Measurements from ENCODE around the gene CLEC11A.
A peak's percentile ranks its signal among the peaks of the same experiment; 100 is the strongest.
"Not testable (repeated sequence)": the region's sequence is repeated elsewhere in the genome, so short reads cannot be mapped to it uniquely, and the experiment has no call there.

CLEC11A gene

DNA sequence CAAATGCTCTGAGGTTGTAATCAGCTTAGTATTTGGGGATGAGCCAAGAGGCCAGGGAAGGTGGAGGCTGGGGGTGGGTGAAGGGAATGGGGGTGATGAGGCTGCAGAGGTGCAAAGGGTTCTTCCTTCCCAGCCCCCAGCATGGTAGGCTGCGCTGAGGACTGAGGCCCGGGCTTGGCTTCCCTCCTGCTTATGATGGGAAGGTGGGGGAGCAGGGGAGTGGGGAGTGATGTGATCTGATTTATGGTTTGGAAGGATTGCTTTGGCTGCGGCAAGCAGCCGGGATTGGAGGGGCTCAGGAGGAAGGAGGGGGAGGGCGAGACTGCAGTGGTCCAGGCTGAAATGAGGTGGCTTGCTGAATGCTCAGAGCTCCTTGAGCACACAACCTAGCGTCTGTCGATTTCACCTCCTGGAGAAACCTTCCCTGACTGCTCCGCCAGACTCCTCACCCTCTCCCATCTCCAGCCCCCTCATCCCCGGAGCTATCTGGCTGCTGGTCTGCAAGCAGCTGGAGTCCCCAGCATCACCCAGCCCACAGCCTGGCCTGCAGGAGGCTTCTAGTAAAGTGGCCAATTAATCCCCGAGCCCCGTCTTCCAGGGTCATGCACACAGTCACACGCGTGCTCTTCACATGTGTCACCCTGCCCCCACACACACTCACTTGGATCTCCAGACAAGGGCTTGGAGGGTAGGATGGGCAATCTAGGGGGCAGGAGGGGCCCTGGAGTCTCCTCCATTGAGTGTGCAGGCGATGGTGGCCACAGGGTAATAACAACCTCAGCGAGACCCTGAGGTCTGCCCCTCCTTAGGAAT is 757 bp upstream of the CLEC11A start:
- no peak for DNase-seq (ENCODE audit: low read depth in 2 of 2)

DNA sequence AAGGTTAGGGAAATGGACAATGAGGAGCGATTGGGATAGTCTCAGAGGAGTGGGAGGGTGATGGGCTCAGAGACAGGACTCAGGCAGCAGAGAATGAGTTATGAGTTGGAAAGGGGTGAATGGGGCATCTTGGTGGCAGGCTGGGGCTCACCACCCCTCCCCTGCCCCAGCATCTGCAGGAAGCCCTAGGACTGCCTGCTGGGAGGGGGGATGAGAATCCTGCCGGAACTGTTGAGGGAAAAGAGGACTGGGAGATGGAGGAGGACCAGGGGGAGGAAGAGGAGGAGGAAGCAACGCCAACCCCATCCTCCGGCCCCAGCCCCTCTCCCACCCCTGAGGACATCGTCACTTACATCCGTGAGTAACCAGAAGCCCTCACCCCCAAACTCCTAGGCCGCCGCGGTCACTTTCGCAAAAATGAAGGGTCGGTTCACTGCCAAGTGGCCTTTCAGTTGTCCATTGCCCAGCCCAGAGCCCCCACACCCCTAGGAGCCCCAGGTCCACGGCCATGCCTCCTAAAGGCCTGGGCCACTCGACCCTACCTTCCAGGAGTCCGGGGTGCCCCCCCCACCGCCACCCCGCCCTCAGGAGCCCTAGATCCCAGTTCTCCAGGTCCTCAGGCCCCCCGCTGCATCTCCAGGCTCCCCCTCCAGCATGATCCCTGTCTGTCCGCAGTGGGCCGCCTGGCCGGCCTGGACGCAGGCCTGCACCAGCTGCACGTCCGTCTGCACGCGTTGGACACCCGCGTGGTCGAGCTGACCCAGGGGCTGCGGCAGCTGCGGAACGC is 764 bp downstream of the CLEC11A start:
- no peak for DNase-seq (ENCODE audit: low read depth in 2 of 2)

DNA sequence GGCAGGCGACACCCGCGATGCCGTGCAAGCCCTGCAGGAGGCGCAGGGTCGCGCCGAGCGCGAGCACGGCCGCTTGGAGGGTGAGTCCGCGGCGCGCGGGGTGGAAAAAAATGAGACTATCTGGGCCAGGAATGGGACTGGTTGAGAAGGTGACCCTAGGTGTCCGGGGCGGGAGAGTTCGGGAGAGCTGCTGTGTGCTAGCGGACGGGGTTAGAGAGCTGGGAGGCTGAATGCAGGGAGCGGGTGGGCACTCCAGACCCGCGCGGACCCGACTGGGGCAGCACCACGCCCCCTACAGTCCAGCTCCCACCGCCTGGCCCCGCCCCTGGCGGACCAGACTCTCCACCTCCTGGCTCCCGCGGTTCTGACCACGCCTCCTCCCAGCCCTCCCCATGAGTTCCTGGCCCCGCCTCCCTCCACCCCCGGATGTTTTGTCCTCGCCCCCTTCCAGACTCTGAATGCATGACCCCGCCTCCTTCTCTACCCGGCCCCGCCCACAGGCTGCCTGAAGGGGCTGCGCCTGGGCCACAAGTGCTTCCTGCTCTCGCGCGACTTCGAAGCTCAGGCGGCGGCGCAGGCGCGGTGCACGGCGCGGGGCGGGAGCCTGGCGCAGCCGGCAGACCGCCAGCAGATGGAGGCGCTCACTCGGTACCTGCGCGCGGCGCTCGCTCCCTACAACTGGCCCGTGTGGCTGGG is 1.5 kb downstream of the CLEC11A start:
- DNase-seq (ENCODE audit: low read depth in 2 of 2), result peak; percentile 96

DNA sequence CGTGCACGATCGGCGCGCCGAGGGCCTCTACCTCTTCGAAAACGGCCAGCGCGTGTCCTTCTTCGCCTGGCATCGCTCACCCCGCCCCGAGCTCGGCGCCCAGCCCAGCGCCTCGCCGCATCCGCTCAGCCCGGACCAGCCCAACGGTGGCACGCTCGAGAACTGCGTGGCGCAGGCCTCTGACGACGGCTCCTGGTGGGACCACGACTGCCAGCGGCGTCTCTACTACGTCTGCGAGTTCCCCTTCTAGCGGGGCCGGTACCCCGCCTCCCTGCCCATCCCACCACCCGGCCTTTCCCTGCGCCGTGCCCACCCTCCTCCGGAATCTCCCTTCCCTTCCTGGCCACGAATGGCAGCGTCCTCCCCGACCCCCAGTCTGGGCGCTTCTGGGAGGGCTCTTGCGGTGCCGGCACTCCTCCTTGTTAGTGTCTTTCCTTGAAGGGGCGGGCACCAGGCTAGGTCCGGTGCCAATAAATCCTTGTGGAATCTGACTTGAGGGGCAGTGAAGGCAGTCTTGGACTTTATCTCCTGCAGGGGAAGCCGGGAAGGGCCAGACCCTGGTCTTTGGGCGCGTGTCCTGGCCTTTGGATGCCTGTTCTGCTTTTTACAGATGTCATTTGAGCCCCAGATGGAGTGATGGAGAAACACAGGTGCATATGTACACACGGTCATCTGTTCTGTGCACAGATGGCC is 2.2 kb downstream of the CLEC11A start:
- no peak for DNase-seq (ENCODE audit: low read depth in 2 of 2)

DNA sequence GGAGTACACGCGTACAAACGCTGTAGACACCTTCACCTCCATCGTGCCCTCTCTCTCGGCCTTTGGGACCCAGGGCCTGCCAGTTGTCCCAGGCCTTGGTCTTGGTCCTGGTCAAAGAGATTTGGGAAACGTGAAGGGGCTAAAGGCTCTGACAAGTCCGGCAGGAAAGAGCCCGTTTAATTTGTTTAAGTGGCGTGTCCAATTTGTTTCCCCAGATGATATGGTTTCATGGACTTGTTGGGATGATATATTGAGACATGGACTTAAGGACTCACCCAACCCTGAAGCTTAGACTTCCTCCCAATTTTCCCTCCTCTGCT is 2.7 kb downstream of the CLEC11A start:
- no peak for DNase-seq (ENCODE audit: low read depth in 2 of 2)

DNA sequence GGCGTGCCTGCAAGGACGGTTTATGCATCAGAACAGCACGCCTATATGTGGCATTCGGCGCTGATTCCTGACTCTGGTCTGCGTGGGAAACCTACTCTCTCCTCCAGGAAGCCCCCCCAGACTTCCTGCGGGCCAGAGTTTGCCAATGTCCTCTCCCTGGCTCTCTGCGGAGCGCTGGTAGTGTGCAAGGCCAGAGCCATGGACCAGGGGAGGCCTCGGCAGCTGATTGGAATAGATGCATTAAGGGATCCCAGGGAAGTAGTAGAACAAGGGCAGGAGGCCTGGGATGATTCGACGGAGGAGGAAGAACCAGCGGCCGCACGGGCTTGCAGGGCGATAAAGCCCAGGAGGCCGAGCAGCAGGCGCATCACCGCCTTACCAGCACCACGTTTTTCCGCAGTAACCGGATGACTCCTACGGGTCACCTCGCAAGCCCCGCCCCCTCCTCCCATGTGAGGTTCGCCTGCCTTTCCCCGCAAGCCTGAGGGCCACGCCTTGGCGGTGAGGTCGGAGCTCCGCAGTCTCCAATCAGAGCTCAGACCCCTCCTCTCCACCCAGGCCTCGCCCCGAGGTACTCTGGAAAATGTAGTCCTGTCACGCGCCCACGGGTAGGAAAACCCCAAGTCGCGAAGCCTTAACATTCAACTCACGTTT is 5.0 kb downstream of the CLEC11A start:
- peak; percentile 86 to 88 for DNase-seq (ENCODE audit: low read depth in 2 of 2)

DNA sequence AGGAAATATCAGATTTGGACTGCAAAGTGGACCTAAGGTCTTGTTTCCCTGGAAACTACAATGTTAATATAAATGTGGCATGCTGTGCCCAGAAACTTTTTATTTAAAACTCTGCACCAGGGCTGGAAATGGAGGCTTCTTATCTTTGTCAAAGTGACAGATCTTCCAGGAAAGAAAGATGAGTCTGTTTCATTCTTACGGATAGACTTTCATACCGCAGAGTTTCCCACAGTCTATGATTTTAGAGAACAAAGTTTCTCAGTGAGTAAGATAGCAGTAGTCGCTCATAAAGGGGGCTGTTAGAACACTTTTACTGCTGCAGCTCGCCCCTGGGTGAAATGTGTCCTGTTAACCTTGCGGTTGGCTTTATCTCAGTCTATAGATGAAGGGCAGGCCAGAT is 6.7 kb downstream of the CLEC11A start:
- no peak for DNase-seq (ENCODE audit: low read depth in 2 of 2)

DNA sequence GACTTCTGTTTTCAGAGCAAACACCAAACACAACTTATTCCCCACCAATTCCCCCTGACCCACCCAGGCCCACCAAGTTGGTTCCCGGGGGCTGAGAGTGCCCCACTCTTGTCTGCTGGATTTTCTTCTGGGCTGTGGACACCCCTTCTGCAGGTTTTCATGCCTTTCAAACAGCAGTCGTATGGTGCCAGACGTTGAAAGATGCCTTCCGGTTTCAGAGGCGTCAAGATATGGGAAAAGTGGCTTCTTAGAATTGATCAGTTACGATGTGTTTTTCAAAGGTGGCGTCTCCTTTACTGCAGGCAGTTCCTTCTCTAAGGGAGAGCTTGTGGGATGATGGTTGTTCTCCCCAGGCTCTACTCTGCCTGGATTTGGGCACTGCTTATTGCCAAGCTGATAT is 12.7 kb downstream of the CLEC11A start:
- no peak for DNase-seq (ENCODE audit: low read depth in 2 of 2)

DNA sequence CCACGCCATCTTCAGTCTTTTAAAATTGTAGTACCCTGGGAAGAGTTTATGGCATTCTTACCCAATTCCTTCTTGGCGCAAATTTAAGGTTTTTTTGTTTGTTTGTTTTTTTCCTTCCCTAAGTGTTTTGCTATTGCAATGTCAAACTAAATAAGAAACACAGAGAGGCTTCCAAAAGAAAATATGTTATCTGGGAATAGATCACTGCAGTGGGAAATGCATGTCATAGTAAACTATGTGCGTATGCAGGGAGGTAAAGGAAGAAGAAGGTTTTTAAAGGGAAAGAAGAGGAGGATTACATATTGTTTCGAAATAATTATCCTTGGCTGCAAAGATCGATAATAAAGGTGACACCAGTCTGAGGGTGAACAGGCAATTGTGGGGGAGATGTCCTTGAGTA is 13.2 kb downstream of the CLEC11A start:
- DNase-seq (ENCODE audit: low read depth in 2 of 2), result no peak

DNA sequence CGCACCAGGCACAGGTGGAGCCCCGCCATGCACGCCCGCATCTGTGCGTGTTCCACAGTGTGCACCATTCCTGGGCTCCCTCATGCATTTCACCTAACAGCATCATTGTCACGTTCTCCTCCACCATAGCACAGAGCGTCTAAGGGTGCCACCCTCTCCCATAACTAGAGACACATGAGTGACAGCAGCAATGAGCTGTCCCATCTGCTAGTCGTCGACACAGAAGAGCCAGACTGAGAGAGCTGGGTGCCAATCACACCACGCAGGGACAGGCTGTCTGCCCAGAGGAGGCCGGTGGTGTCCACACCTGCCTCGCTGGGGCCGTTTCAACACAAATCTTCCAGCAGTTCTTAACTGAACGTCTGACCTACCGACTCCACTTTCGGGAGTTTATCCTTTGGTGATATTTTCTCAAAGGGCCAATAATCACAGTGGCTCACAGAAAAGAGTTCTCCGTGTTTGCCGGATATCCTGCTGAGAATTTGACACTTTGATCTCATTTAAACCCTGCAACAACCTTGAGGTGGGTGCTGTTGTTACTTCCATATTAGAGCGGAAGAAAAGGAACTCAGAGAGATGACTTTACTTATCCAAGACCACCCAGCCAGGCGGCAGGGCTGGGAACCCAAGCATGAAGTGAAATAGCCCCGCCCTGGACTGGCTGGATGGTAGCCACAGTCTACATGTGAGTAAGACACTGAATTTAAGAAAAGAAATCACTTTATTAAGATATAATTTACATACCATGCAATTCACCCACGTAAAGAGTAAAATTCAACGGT is 16.2 kb downstream of the CLEC11A start:
- no peak for DNase-seq (ENCODE audit: low read depth in 2 of 2)

DNA sequence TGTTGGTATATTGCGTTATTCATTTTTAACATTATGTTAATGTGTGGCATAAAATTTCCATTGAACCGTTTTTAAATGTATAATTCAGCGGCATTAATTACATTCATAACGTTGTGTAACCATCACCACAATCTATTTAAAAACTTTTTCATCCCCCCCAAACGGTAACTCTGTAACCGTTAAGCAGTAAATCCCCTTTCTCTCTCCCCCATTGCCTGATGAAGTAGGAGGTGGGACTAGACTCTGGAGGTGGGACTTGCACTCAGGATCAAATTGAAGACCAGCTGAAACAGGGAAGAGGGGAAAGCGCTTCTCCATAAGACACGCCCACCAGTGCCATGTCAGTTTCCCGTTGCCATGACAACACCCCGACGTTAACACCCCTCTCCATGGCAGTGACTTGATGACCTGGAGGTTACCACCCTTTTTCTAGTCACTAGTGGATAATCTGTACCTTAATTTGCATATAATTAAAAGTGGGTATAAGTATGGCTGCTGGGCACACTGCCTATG is 16.8 kb downstream of the CLEC11A start:
- no peak for DNase-seq (ENCODE audit: low read depth in 2 of 2)

DNA sequence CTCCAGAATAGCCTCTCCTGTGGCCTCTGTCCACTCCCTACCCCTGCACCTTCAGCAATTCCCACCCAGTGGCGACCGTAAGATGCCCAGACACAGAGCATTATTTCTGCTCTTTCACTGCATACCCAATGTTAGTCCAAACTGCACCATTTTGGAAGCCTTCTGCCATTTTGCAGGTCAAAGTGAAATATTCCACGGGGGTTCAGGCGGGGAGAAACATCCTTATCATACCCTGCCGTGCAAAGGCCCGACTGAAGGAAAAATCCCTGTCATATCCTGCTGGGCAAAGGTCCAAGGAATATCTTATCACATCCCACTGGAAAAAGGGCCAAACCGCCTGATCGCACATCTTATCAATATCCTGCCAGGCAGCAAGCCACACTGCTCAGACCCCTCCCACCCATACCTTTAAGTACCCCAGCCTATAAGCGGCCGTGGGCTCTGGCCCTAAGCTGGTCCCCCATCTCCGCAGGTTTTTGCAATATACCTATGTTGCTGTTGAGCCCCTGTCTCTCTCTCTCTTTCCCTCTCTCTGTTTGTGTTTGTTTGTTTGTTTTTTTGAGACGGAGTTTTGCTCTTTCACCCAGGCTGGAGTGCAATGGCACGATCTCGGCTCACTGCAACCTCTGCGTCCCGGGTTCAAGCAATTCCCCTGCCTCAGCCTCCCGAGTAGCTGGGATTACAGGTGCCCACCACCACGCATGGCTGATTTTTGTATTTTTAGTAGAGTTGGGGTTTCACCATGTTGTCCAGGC is 18.2 kb downstream of the CLEC11A start:
- DNase-seq (ENCODE audit: low read depth in 2 of 2), result no peak

DNA sequence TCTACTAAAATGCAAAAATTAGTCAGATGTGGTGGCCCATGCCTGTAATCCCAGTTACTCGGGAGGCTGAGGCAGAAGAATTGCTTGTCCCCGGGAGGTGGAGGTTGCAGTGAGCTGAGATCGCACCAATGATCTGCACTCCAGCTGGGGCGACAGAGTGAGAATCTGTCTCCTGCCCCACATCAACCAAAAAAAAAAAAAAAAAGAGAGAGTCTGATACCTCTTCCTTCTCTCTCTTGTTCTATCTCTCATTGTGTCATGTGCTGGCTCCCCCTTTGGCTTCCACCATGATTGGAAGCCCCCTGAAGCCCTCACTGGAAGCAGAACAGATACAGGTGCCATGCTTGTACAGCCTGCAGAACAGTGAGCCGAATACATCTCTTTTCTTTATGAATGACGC is 20.4 kb downstream of the CLEC11A start:
- DNase-seq (ENCODE audit: low read depth in 2 of 2), result no peak

DNA sequence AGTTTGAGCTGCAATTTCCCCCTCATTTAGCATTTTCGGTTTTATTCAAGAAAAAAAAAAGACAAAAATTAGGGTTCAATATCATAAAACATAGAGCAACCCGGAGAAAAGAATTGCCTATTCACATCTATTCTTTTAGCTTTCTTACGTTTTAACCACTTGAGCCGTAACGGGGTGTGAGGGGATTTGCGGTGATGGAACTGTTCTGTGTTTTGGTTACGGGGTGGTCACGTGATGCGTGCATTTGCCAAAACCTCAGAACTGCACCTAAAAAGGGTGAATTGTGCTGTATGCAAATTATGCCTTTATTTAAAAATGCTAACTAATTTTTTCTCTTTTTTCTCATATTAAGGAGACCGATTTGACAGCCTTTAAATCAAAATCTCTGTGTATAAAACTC is 22.1 kb downstream of the CLEC11A start:
- no peak for DNase-seq (ENCODE audit: low read depth in 2 of 2)

DNA sequence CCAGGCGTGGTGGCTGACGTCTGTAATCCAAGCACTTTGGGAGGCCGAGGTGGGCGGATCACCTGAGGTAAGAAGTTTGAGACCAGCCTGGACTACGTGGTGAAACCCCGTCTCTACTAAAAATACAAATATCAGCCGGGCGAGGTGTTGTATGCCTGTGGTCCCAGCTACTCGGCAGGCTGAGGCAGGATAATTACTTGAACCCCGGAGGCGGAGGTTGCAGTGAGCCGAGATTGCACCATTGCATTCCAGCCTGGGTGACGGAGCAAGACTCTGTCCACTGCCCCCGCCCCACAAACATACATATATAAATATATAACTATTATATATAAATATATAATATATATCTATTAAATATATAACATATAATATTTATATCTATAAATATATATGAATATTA is 24.0 kb downstream of the CLEC11A start:
- not testable (repeated sequence) for DNase-seq (ENCODE audit: low read depth in 2 of 2)

DNA sequence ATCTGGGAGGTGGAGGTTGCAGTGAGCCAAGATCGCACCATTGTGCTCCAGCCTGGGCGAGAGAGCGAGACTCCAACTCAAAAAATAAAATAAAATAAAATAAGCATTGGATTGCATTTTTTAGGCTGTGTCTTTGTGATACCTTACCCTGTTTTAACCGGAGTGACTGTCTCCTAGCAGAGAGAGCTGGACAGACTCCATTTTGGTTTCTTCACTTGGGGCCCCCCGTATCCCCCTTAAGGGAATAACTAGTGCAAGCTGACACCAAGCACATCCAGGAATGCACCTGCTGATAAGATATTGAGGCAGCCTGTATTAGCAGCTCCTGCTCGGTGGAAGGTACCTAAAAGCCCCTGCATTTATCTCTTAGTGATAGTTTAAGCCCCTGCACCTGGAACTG is 26.3 kb downstream of the CLEC11A start:
- no peak for DNase-seq (ENCODE audit: low read depth in 2 of 2)

DNA sequence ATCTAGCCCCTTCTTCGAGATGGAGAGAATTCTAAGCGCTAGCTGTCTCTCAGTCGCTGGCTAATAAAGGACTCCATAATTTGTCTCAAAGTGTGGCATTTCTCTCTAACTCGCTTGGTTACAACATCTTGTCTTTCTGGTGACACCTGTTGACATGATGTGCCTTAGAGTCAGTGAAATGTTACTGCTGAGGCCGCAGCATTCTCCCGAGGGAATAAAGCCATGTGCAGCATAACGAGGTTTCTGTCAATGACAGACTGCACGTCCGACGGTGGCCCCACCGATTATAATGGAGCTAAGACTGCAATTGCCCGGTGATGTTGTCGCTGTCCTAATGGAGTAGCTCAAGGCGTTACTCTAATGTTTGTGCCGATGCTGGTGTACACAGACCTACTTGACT is 26.8 kb downstream of the CLEC11A start:
- no peak for DNase-seq (ENCODE audit: low read depth in 2 of 2)

DNA sequence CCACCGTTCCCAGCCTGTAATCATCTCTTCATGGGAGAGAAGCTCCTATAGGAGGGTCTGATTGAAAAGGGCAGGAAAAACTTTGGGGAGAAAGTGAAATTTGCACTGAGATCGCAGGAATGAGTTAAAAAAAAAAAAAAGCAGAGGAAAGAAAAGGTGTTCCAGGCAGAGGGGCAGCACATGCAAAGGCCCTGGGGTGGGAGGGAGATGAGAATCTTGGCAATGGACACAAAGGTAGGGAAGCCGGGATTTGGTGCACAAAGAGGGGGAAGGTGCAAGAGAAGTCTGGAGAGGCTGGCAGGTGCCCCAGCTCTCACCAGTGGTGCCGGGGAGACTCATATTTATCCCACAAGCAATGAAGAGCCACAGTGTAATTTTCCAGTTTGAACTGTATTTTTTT is 30.7 kb downstream of the CLEC11A start:
- no peak for DNase-seq (ENCODE audit: low read depth in 2 of 2)

DNA sequence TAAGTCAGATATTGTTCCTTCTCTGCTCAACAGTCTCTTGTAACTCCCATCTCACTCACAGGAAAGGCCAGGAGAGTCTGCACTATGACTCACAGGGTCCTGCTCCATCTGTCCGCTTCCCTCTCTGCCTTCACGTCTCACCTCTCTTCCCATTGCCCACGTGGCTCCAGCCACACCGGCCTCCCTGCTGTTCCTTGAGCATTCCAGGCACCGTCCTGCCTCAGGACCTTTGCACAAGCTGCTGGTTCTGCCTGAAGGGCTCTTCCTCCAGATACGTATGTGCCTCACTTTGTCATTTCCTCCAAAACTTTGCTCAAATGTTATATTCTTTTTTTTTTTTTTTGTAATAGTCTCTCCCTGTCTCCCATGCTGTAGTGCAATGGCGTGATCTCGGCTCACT is 33.1 kb downstream of the CLEC11A start:
- not testable (repeated sequence) for DNase-seq (ENCODE audit: low read depth in 2 of 2)

DNA sequence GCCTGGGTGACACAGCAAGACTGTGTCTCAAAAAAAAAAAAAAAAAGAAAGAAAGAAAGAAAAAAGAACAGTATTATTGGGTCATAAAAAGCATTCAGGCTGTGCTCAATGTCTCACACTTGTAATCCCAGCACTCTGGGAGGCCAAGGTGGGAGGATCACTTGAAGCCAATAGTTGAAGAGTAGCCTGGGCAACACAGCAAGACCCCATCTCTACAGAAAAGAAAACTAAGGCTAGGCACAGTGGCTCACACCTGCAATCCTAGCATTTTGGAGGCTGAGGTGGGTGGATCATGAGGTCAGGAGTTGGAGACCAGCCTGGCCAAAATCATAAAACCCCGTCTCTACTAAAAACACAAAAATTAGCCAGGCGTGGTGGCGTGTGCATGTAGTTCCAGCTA is 34.5 kb downstream of the CLEC11A start:
- DNase-seq (ENCODE audit: low read depth in 2 of 2), result not testable (repeated sequence)

Data from stimulated activated CD8-positive, alpha-beta memory T cell treated with anti-CD3 and anti-CD28 coated beads, Interleukin-15, amount 100 ng/mL, for 48 hours (primary cell).